Measurements from ENCODE around the gene ANAPC7. TPM values are rescaled to one million over a fixed set of nuclear protein-coding genes. Genes with fewer than 3 reads are reported as not detected.

ANAPC7 gene
- total and polyA plus RNA-seq, 9 of the 15 experiments (the other 6 are each of a cell fraction or from before 2014, with no cell fraction given), result 46.7 to 158 (median 109) TPM

GRCh38 chr12:110403146-110403975 lies at the start of gene ANAPC7 (continued):
- TF ChIP-seq BCLAF1 (IDR thresholded peaks at IDR 0.05; ENCODE audit: borderline replicate concordance in 1 of 2, control insufficient read depth in 1 of 2, low read depth in 2 of 2, low read length in 1 of 2), result 0 out of 4 replicates have a peak, but pooled peaks of 1 of the 2 experiments have one; percentile 28

- H3K9me3 ChIP-seq (replicated peaks; ENCODE audit: control insufficient read depth, insufficient read depth, low read depth, low read length), result no peaks in the 10 kb centered on the region
- H3K4me2 ChIP-seq (ENCODE audit: insufficient read depth, low read length), result no peak overlapping the region
- in situ Hi-C loops (cut with MboI) (loop anchor here (5.0 kb wide), 1 partner anchor 376 kb away; no protein-coding TSS in a partner anchor), intact Hi-C loops (cut with micrococcal nuclease) (loop anchor here (2.0 to 5.0 kb wide), 3 partner anchors 18 to 436 kb away; partner anchors contain the start of genes FAM216A and GPN3)
- H3K4me1 ChIP-seq (replicated peaks in 1 of 2; ENCODE audit: control insufficient read depth in 2 of 2, insufficient read depth in 2 of 2, low read length in 2 of 2), result peaks cover 9 to 13% of the 10 kb centered on the region in 2 experiments; a peak in 3 of 5 replicates
- ATAC-seq, result no peak
- DNase-seq (ENCODE audit: extremely low read depth in 1 of 4, low spot score in 3 of 4), result no peak
- ChIA-PET POLR2A (interaction anchor here (2.0 to 2.7 kb wide), 2 partner anchors 11 to 17 kb away, joined by 14 to 22 read pairs; partner anchors contain the start of genes FAM216A and GPN3), CTCF (ENCODE audit: low intra/inter-chr PET ratio) (interaction anchor here (1.9 to 3.6 kb wide), 3 partner anchors 150 to 437 kb away, joined by 12 to 30 read pairs (median 15); no protein-coding TSS in a partner anchor)
- H3K36me3 ChIP-seq (ENCODE audit: control insufficient read depth, insufficient read depth, low read length), result peaks cover 71% of the 10 kb centered on the region
- WGBS (ENCODE audit: insufficient coverage, low coverage, missing lambda C conversion rate), result 85% methylated on average over 1 of the region's 1 CpG
- no peak for TF ChIP-seq HCFC1 (IDR thresholded peaks at IDR 0.05; ENCODE audit: low read depth, low read length)
- 0 out of 2 replicates have a peak, but pooled peaks have one; percentile 21 for TF ChIP-seq MAFK (IDR thresholded peaks at IDR 0.05; ENCODE audit: low read length)
- TF ChIP-seq ZNF41 (CRISPR knock-in tag; conservative IDR thresholded peaks at IDR 0.05), result no peak
- peak; percentile 67; the same call in 1 of the 2 replicates for TF ChIP-seq C11orf30 (IDR thresholded peaks at IDR 0.05; ENCODE audit: low read depth)
- peak; percentile 74 for TF ChIP-seq ZNF316 (IDR thresholded peaks at IDR 0.05)
- 0 out of 2 replicates have a peak, but pooled peaks have one; percentile 12 for TF ChIP-seq MAFG (tag; conservative IDR thresholded peaks at IDR 0.05)
- 0 out of 2 replicates have a peak, but pooled peaks have one; percentile 5 for TF ChIP-seq USF2 (CRISPR knock-in tag; IDR thresholded peaks at IDR 0.05)
- peak; percentile 45 for TF ChIP-seq MAFF (IDR thresholded peaks at IDR 0.05; ENCODE audit: low read length)
- no peak overlapping the region for H3K4me3 ChIP-seq
- H3K79me2 ChIP-seq (ENCODE audit: control insufficient read depth, insufficient read depth, low read length), result peaks cover 35% of the 10 kb centered on the region
- no peaks in the 10 kb centered on the region for H3K9me1 ChIP-seq (ENCODE audit: control insufficient read depth, insufficient read depth, low read length)
- H3K9ac ChIP-seq (ENCODE audit: insufficient read depth in 1 of 2, low read depth in 2 of 2, low read length in 2 of 2), result peak overlapping the region in 1 of 2 experiments; percentile 83; a peak in 1 of 4 replicates
- H2AFZ ChIP-seq (ENCODE audit: low read depth, low read length), result 0 out of 2 replicates have a peak overlapping the region, but pooled peaks have one; percentile 87
- FAIRE-seq, result no peak
- peak overlapping the region; percentile 39 for H3K27ac ChIP-seq (ENCODE audit: extremely low read depth, low read depth, low read length)
- BruUV-seq (replicated peaks), result no TSS peak
- no peaks in the 10 kb centered on the region for H3K27me3 ChIP-seq (ENCODE audit: control insufficient read depth in 2 of 2, insufficient read depth in 2 of 2, low read length in 2 of 2)
- H4K20me1 ChIP-seq (replicated peaks; ENCODE audit: control insufficient read depth, insufficient read depth, low read length), result no peaks in the 10 kb centered on the region
Measured at GRCh38 chr12:110451263-110451662, 47.8 kb upstream of the ANAPC7 start.
